Smooth muscle cell (in vitro differentiated cells): ENCODE results near the gene APOM. TPM values are rescaled to one million over a fixed set of nuclear protein-coding genes. Genes with fewer than 3 reads are reported as not detected.

Source experiments
- microRNA-seq: library from miRNA; unstranded; fragments of <30 nt; microRNA quantifications from one replicate; pipeline ENCODE4, GENCODE V29; 2016; ENCODE audit warnings: borderline number of aligned reads
- polyA plus RNA-seq: library from polyadenylated mRNA; unstranded; fragments of >200 nt; fragmentation: Nextera tagmentation; extraction: Ambion mirVana; gene quantifications from 2 replicates; pipeline ENCODE4 v1.2.1, GENCODE V29; 2016
- small RNA-seq: library from RNA; depleted of rRNA; stranded (forward); fragments of <200 nt; gene quantifications from one replicate; pipeline ENCODE3, GENCODE V24; 2014
- total RNA-seq: library from RNA; depleted of rRNA; stranded (reverse); fragments of >200 nt; gene quantifications from 2 replicates; pipeline ENCODE4 v1.2.3, GENCODE V29; 2014

The APOM gene
- total and polyA plus RNA-seq, 2 experiments from 2014 or later = 2.3 to 2.7 TPM

Small RNAs within 50 kb of the gene (microRNA-seq; reads per million reads assigned to microRNA genes)
- gene MIR4646 (4.7 reads per million), gene MIR6832 (2.3 reads per million)

Small RNAs within 50 kb of the gene (small RNA-seq; reads per million reads assigned to genes)
- not detected for gene MIR4646
- not detected for gene MIR6832
- gene RF00019 = not detected
- gene SNORA38 = 25.0 reads per million, percentile 91 among the genes with 10 or more reads in this experiment
- not detected for gene UQCRHP1

Other genes starting within 250 kb of the APOM start
Only the 30 nearest of the 37 such genes appear.
- gene MICB, start 157.7 kb upstream of the APOM start, total RNA-seq = 2.9 and 4.7 TPM in 2 replicates
- 1.4 and 2.4 TPM in 2 replicates for gene MICB, start 157.7 kb upstream of the APOM start, polyA plus RNA-seq
- not detected in 2 replicates for gene MCCD1, start 126.9 kb upstream of the APOM start, total RNA-seq
- not detected in 2 replicates for gene MCCD1, start 126.9 kb upstream of the APOM start, polyA plus RNA-seq
- gene DDX39B, start 113.9 kb upstream of the APOM start, total RNA-seq = 137 and 153 TPM in 2 replicates
- gene DDX39B, start 113.9 kb upstream of the APOM start, polyA plus RNA-seq = 117 and 146 TPM in 2 replicates
- 0.90 and 1.0 TPM in 2 replicates for gene ATP6V1G2, start 109.3 kb upstream of the APOM start, total RNA-seq
- gene ATP6V1G2, start 109.3 kb upstream of the APOM start, polyA plus RNA-seq = 2.3 and 2.4 TPM in 2 replicates
- gene NFKBIL1, start 108.3 kb upstream of the APOM start, total RNA-seq = 8.1 and 28.2 TPM in 2 replicates
- 23.5 and 25.9 TPM in 2 replicates for gene NFKBIL1, start 108.3 kb upstream of the APOM start, polyA plus RNA-seq
- gene LTA, start 83.6 kb upstream of the APOM start, total RNA-seq = 1.8 TPM in 1 of 2 replicates, not detected in the other
- gene LTA, start 83.6 kb upstream of the APOM start, polyA plus RNA-seq = 0.74 TPM in 1 of 2 replicates, not detected in the other
- 0.94 and 3.0 TPM in 2 replicates for gene TNF, start 80.3 kb upstream of the APOM start, total RNA-seq
- gene TNF, start 80.3 kb upstream of the APOM start, polyA plus RNA-seq = 1.5 and 2.4 TPM in 2 replicates
- gene LTB, start 73.5 kb upstream of the APOM start, total RNA-seq = 1.5 TPM in 1 of 2 replicates, not detected in the other
- 0.75 and 6.3 TPM in 2 replicates for gene LTB, start 73.5 kb upstream of the APOM start, polyA plus RNA-seq
- not detected in 2 replicates for gene LST1, start 69.6 kb upstream of the APOM start, total RNA-seq
- gene LST1, start 69.6 kb upstream of the APOM start, polyA plus RNA-seq = 1.4 and 1.7 TPM in 2 replicates
- not detected in 2 replicates for gene NCR3, start 62.9 kb upstream of the APOM start, total RNA-seq
- gene NCR3, start 62.9 kb upstream of the APOM start, polyA plus RNA-seq = 0.22 and 0.48 TPM in 2 replicates
- not detected in 2 replicates for gene AIF1, start 40.7 kb upstream of the APOM start, total RNA-seq
- not detected in 2 replicates for gene AIF1, start 40.7 kb upstream of the APOM start, polyA plus RNA-seq
- gene PRRC2A, start 35.2 kb upstream of the APOM start, total RNA-seq = 44.7 and 47.6 TPM in 2 replicates
- 58.0 and 75.3 TPM in 2 replicates for gene PRRC2A, start 35.2 kb upstream of the APOM start, polyA plus RNA-seq
- gene BAG6, start 3.2 kb upstream of the APOM start, total RNA-seq = 75.9 and 123 TPM in 2 replicates
- 74.8 and 85.8 TPM in 2 replicates for gene BAG6, start 3.2 kb upstream of the APOM start, polyA plus RNA-seq
- gene C6orf47, start 4.9 kb downstream of the APOM start, total RNA-seq = 7.1 and 8.9 TPM in 2 replicates
- gene C6orf47, start 4.9 kb downstream of the APOM start, polyA plus RNA-seq = 15.5 and 20.1 TPM in 2 replicates
- gene GPANK1, start 9.1 kb downstream of the APOM start, total RNA-seq = 12.5 and 17.2 TPM in 2 replicates
- 19.6 and 20.1 TPM in 2 replicates for gene GPANK1, start 9.1 kb downstream of the APOM start, polyA plus RNA-seq
- 228 and 313 TPM in 2 replicates for gene CSNK2B, start 10.2 kb downstream of the APOM start, total RNA-seq
- gene CSNK2B, start 10.2 kb downstream of the APOM start, polyA plus RNA-seq = 195 and 226 TPM in 2 replicates
- 1.5 and 7.5 TPM in 2 replicates for gene LY6G5B, start 14.1 kb downstream of the APOM start, total RNA-seq
- 5.6 and 16.2 TPM in 2 replicates for gene LY6G5B, start 14.1 kb downstream of the APOM start, polyA plus RNA-seq
- 0.18 and 0.67 TPM in 2 replicates for gene LY6G5C, start 25.2 kb downstream of the APOM start, total RNA-seq
- gene LY6G5C, start 25.2 kb downstream of the APOM start, polyA plus RNA-seq = 3.8 and 5.2 TPM in 2 replicates
- gene ABHD16A, start 47.4 kb downstream of the APOM start, total RNA-seq = 24.9 and 32.8 TPM in 2 replicates
- 39.9 and 40.5 TPM in 2 replicates for gene ABHD16A, start 47.4 kb downstream of the APOM start, polyA plus RNA-seq
- gene LY6G6F, start 51.0 kb downstream of the APOM start, total RNA-seq = not detected in 2 replicates
- not detected in 2 replicates for gene LY6G6F, start 51.0 kb downstream of the APOM start, polyA plus RNA-seq
- gene LY6G6D, start 59.5 kb downstream of the APOM start, total RNA-seq = not detected in 2 replicates
- not detected in 2 replicates for gene LY6G6D, start 59.5 kb downstream of the APOM start, polyA plus RNA-seq
- 3.8 and 5.2 TPM in 2 replicates for gene LY6G6C, start 65.9 kb downstream of the APOM start, total RNA-seq
- gene LY6G6C, start 65.9 kb downstream of the APOM start, polyA plus RNA-seq = 3.9 and 7.2 TPM in 2 replicates
- 0.09 TPM in 1 of 2 replicates, not detected in the other for gene MPIG6B, start 67.5 kb downstream of the APOM start, total RNA-seq
- gene MPIG6B, start 67.5 kb downstream of the APOM start, polyA plus RNA-seq = 1.1 TPM in 1 of 2 replicates, not detected in the other
- 62.9 and 104 TPM in 2 replicates for gene DDAH2, start 73.4 kb downstream of the APOM start, total RNA-seq
- gene DDAH2, start 73.4 kb downstream of the APOM start, polyA plus RNA-seq = 122 and 134 TPM in 2 replicates
- 373 and 417 TPM in 2 replicates for gene CLIC1, start 80.6 kb downstream of the APOM start, total RNA-seq
- gene CLIC1, start 80.6 kb downstream of the APOM start, polyA plus RNA-seq = 610 and 628 TPM in 2 replicates
- 10.6 and 15.4 TPM in 2 replicates for gene MSH5, start 84.1 kb downstream of the APOM start, total RNA-seq
- gene MSH5, start 84.1 kb downstream of the APOM start, polyA plus RNA-seq = 4.7 and 10.5 TPM in 2 replicates
- not detected in 2 replicates for gene SAPCD1, start 106.8 kb downstream of the APOM start, total RNA-seq
- 1.4 and 1.8 TPM in 2 replicates for gene SAPCD1, start 106.8 kb downstream of the APOM start, polyA plus RNA-seq
- gene VWA7, start 121.4 kb downstream of the APOM start, total RNA-seq = 0.22 and 0.58 TPM in 2 replicates
- 0.08 and 0.28 TPM in 2 replicates for gene VWA7, start 121.4 kb downstream of the APOM start, polyA plus RNA-seq
- 31.9 and 60.8 TPM in 2 replicates for gene VARS1, start 139.9 kb downstream of the APOM start, total RNA-seq
- 76.9 and 80.8 TPM in 2 replicates for gene VARS1, start 139.9 kb downstream of the APOM start, polyA plus RNA-seq
- gene LSM2, start 151.1 kb downstream of the APOM start, total RNA-seq = 62.0 and 91.2 TPM in 2 replicates
- gene LSM2, start 151.1 kb downstream of the APOM start, polyA plus RNA-seq = 73.6 and 81.6 TPM in 2 replicates